Amniotic stem cell (primary cell): Measurements from ENCODE around the gene MRPL10.

ENCODE experiments used
- DNase-seq: peaks from one replicate; lab custom pipeline; 2025; lab: John Stamatoyannopoulos, UW

The MRPL10 gene

GRCh38 chr17:47857551-47858455 lies 26.5 kb upstream of the MRPL10 start:
- no peak for DNase-seq

GRCh38 chr17:47856830-47857229 lies 25.5 kb upstream of the MRPL10 start:
- no peak for DNase-seq

GRCh38 chr17:47855737-47856136 lies 24.4 kb upstream of the MRPL10 start:
- no peak for DNase-seq

- DNase-seq: no peak
Measured at GRCh38 chr17:47853616-47854015, 22.3 kb upstream of the MRPL10 start.

- DNase-seq: no peak
Measured at GRCh38 chr17:47852113-47852949, 21.0 kb upstream of the MRPL10 start.

- no peak for DNase-seq
Measured at GRCh38 chr17:47851764-47852112, 20.4 kb upstream of the MRPL10 start.

GRCh38 chr17:47850692-47851573 lies 19.6 kb upstream of the MRPL10 start, which contains the start of gene SP6:
Gene SP6, minus strand, starts transcription at chr17:47851163. Its CDS starts 2,734 bp downstream, at chr17:47848429.
- DNase-seq: peak; percentile 44

- no peak for DNase-seq
Measured at GRCh38 chr17:47850373-47850691, 19.0 kb upstream of the MRPL10 start.

- DNase-seq: no peak
Measured at GRCh38 chr17:47848198-47848513, 16.8 kb upstream of the MRPL10 start.

- DNase-seq: no peak
Measured at GRCh38 chr17:47847341-47848197, 16.2 kb upstream of the MRPL10 start.

- no peak for DNase-seq
Measured at GRCh38 chr17:47846716-47847340, 15.5 kb upstream of the MRPL10 start.

- no peak for DNase-seq
Measured at GRCh38 chr17:47845716-47846075, 14.4 kb upstream of the MRPL10 start.

- no peak for DNase-seq
Measured at GRCh38 chr17:47844814-47845715, 13.7 kb upstream of the MRPL10 start.

- DNase-seq: no peak
Measured at GRCh38 chr17:47844227-47844626, 12.9 kb upstream of the MRPL10 start.

- DNase-seq: no peak
Measured at GRCh38 chr17:47843391-47843730, 12.0 kb upstream of the MRPL10 start.

GRCh38 chr17:47841488-47842291 lies 10.3 kb upstream of the MRPL10 start:
- no peak for DNase-seq

GRCh38 chr17:47840742-47841487 lies 9.6 kb upstream of the MRPL10 start, which contains the start of gene SCRN2:
Gene SCRN2, minus strand, starts transcription at chr17:47841273. Its CDS starts 430 bp downstream, at chr17:47840843.
- DNase-seq: peak; percentile 68

- DNase-seq: no peak
Measured at GRCh38 chr17:47840001-47840741, 8.8 kb upstream of the MRPL10 start.
